K562 (cell line): Measurements from ENCODE around the gene TOR1AIP2. TPM values are rescaled to one million over a fixed set of nuclear protein-coding genes. Genes with fewer than 3 reads are reported as not detected.
A peak's percentile ranks its signal among the peaks of the same experiment; 100 is the strongest.

Experiments
- ATAC-seq: fragments of 200-7000 bp; cut with Tn5 transposase; 3 replicates; pipeline ENCODE4 v1.9.1; 2020; ENCODE audit warnings: moderate library complexity
- BruUV-seq: library from RNA; stranded (reverse); fragments of 400-500 nt; replicated peaks from 2 replicates; lab custom pipeline; 2021; lab: Mats Ljungman, UMichigan
- CTCF ChIA-PET: fragments of 300-600 bp; formaldehyde crosslinking; extraction: SDS; loops from one replicate; lab custom pipeline; 2021; ENCODE audit warnings: low intra/inter-chr PET ratio; lab: Yijun Ruan, JAX
- POLR2A ChIA-PET: fragments of 300-600, 350-650 bp; sonication (Branson Sonifier 250); formaldehyde crosslinking; extraction: SDS; loops from one replicate; lab custom pipeline; 2021; ENCODE audit warnings: antibody characterized with exemption, inconsistent platforms; lab: Yijun Ruan, JAX
- DNase-seq, 4 experiments: peaks; one replicate each; pipeline versions ENCODE4 v3.0.0 to v3.0.0-alpha.2; 2011 to 2018; ENCODE audit warnings: low spot score in 3 of 4, mixed read lengths in 3 of 4; ENCODE audit errors: extremely low read depth in 1 of 4
- FAIRE-seq: peaks from 2 replicates; lab custom pipeline; 2011; peaks lifted over from hg19 to GRCh38; lab: Jason Lieb, UNC
- H2AFZ ChIP-seq: 2 replicates; pipeline ENCODE4 v1.6.0; 2011; ENCODE audit warnings: low read depth, low read length, control low read depth, inconsistent platforms
- H3K27ac ChIP-seq: fragments of 200-600 bp; 3 replicates; pipeline ENCODE4 v1.8.0; 2011; ENCODE audit warnings: low read depth, mild to moderate bottlenecking, control low read depth, inconsistent platforms, low read length, moderate library complexity, mixed read lengths; ENCODE audit errors: extremely low read depth
- H3K27me3 ChIP-seq, 2 experiments: fragments of 300-600 bp in 1 of 2; 2 replicates in 1 of 2; 3 replicates in 1 of 2; pipeline versions ENCODE4 v1.6.0 to v1.8.0; 2011; ENCODE audit warnings: inconsistent platforms in 2 of 2, low read length in 2 of 2, mild to moderate bottlenecking in 1 of 2, mixed read lengths in 1 of 2, moderate library complexity in 1 of 2; ENCODE audit not compliant: control insufficient read depth in 2 of 2, insufficient read depth in 2 of 2
- H3K36me3 ChIP-seq: fragments of 300-600 bp; 3 replicates; pipeline ENCODE4 v1.8.0; 2011; ENCODE audit warnings: mild to moderate bottlenecking, low read length, inconsistent platforms; ENCODE audit not compliant: control insufficient read depth, insufficient read depth
- H3K4me1 ChIP-seq, 2 experiments: fragments of 200-600 bp in 1 of 2; replicated peaks in 1 of 2; 2 replicates in 1 of 2; 3 replicates in 1 of 2; pipeline versions ENCODE4 v1.5.1 to v1.8.0; 2011; ENCODE audit warnings: inconsistent platforms in 2 of 2, low read length in 2 of 2, mild to moderate bottlenecking in 1 of 2, mixed read lengths in 1 of 2, moderate library complexity in 1 of 2; ENCODE audit not compliant: control insufficient read depth in 2 of 2, insufficient read depth in 2 of 2
- H3K4me2 ChIP-seq: 2 replicates; pipeline ENCODE4 v1.6.1; 2011; ENCODE audit warnings: low read length, control low read depth, inconsistent platforms, mixed read lengths; ENCODE audit not compliant: insufficient read depth
- H3K4me3 ChIP-seq: fragments of 200-600 bp; sonication (generic), shearing (Covaris generic); 2 replicates; pipeline ENCODE4 v1.5.1; 2016; ENCODE audit warnings: control low read depth, inconsistent platforms
- H3K79me2 ChIP-seq: fragments of 200-600 bp; 3 replicates; pipeline ENCODE4 v1.8.0; 2011; ENCODE audit warnings: low read length, inconsistent platforms; ENCODE audit not compliant: control insufficient read depth, insufficient read depth
- H3K9ac ChIP-seq, 2 experiments: 2 replicates each; pipeline versions ENCODE4 v1.6.0 to v1.6.1; 2011; ENCODE audit warnings: low read depth in 2 of 2, low read length in 2 of 2, control low read depth in 1 of 2, inconsistent platforms in 1 of 2, mild to moderate bottlenecking in 1 of 2, mixed read lengths in 1 of 2; ENCODE audit not compliant: insufficient read depth in 1 of 2
- H3K9me1 ChIP-seq: one replicate; pipeline ENCODE4 v1.6.0; 2011; ENCODE audit warnings: inconsistent platforms, mild to moderate bottlenecking, low read length, moderate library complexity; ENCODE audit not compliant: control insufficient read depth, insufficient read depth
- H3K9me3 ChIP-seq: replicated peaks from 2 replicates; pipeline ENCODE4 v1.5.1; 2011; ENCODE audit warnings: low read depth, low read length, inconsistent platforms; ENCODE audit not compliant: control insufficient read depth, insufficient read depth
- H4K20me1 ChIP-seq: replicated peaks from 2 replicates; pipeline ENCODE4 v1.6.1; 2011; ENCODE audit warnings: low read length, inconsistent platforms, mixed read lengths; ENCODE audit not compliant: control insufficient read depth, insufficient read depth
- ASH1L ChIP-seq: fragments of 450-650 bp; IDR thresholded peaks from 2 replicates; pipeline ENCODE4 v1.6.1; 2018; ENCODE audit warnings: borderline replicate concordance, mild to moderate bottlenecking, low read depth; ENCODE audit not compliant: partially characterized antibody
- CBX3 ChIP-seq, 2 experiments: IDR thresholded peaks; 1 replicate in 1 of 2; 2 replicates in 1 of 2; pipeline ENCODE4 v1.6.1; 2012; ENCODE audit warnings: inconsistent platforms in 2 of 2, low read length in 2 of 2, borderline replicate concordance in 1 of 2, control low read depth in 1 of 2
- DDX20 ChIP-seq: fragments of 450-650 bp; IDR thresholded peaks from 2 replicates; pipeline ENCODE4 v1.6.1; 2016; ENCODE audit warnings: missing genetic modification characterization, low read depth, mild to moderate bottlenecking, missing compliant biosample characterization, moderate library complexity
- ELF1 ChIP-seq: fragments of 200-800 bp; sonication (Bioruptor generic); IDR thresholded peaks from 2 replicates; pipeline ENCODE4 v1.6.1; 2016; ENCODE audit warnings: missing genetic modification characterization, missing compliant biosample characterization
- ESRRA ChIP-seq: fragments of 450-650 bp; IDR thresholded peaks from 2 replicates; pipeline ENCODE4 v1.6.1; 2014; ENCODE audit warnings: low read depth, mild to moderate bottlenecking, moderate library complexity, borderline replicate concordance
- GABPB1 ChIP-seq: sonication (generic); formaldehyde crosslinking; IDR thresholded peaks from 2 replicates; pipeline ENCODE4 v1.8.0; 2022; ENCODE audit warnings: mild to moderate bottlenecking, missing genetic modification reagents
- HNRNPLL ChIP-seq: fragments of 200-400 bp; formaldehyde crosslinking; IDR thresholded peaks from 2 replicates; pipeline ENCODE4 v1.6.1; 2017; ENCODE audit warnings: low read length, low read depth, mild to moderate bottlenecking; ENCODE audit not compliant: poor library complexity, severe bottlenecking
- ZNF561 ChIP-seq: fragments of 450-650 bp; formaldehyde crosslinking; conservative IDR thresholded peaks from 2 replicates; pipeline ENCODE4 v1.4.0; 2020; ENCODE audit warnings: mild to moderate bottlenecking, moderate library complexity
- WGBS: fragments of 100-300 bp; shearing (Covaris generic); methylation state at CpG from one replicate; pipeline ENCODE4 v1.1.6; 2016; ENCODE audit warnings: low coverage, mixed read lengths; ENCODE audit not compliant: insufficient coverage; ENCODE audit errors: missing lambda C conversion rate; 5-methylcytosine and 5-hydroxymethylcytosine counted together
- in situ Hi-C: fragments of 300-500 bp; cut with MboI; formaldehyde crosslinking; loops from 4 replicates; pipeline ENCODE4 v1.15.0; 2018; ENCODE audit warnings: inconsistent platforms, mixed read lengths
- intact Hi-C: fragments of 100-400 bp; cut with micrococcal nuclease; formaldehyde crosslinking; loops from 2 replicates; pipeline ENCODE4 v1.14.2; 2022
- polyA plus RNA-seq, 8 experiments: library from polyadenylated mRNA; depleted of rRNA in 4 of 8; stranded (reverse) in 5 of 8; unstranded in 3 of 8; fragments of >200 nt; fragmentation: Nextera tagmentation in 2 of 8; fragmentation: Illumina TruSeq in 1 of 8; extraction: Ambion mirVana in 2 of 8; extraction: Trizol in 1 of 8; gene quantifications; 2 replicates each; pipeline versions ENCODE4 v1.2.1 to v1.2.3, GENCODE V29; 2011 to 2014; ENCODE audit warnings: inconsistent platforms in 1 of 8, missing spikeins in 1 of 8
- total RNA-seq, 7 experiments: library from RNA; depleted of rRNA in 6 of 7; stranded (reverse); fragments of >200 nt in 6 of 7; fragmentation: Illumina TruSeq in 2 of 7; extraction: Trizol in 2 of 7; gene quantifications; 2 replicates each; pipeline versions ENCODE4 v1.2.1 to v1.2.3, GENCODE V29; 2011 to 2021; ENCODE audit warnings: low replicate concordance in 1 of 7
- TF ChIP-seq, protein P1 (sequence below): sonication (generic); formaldehyde crosslinking; IDR thresholded peaks from 2 replicates; pipeline ENCODE4 v1.8.0; 2022; ENCODE audit warnings: mild to moderate bottlenecking, missing genetic modification reagents
- TF ChIP-seq, protein P2 (sequence below): fragments of 250-450 bp; sonication (Bioruptor Pico); IDR thresholded peaks from 2 replicates; pipeline ENCODE4 v1.4.0; 2020; ENCODE audit warnings: mild to moderate bottlenecking, moderate library complexity

The TOR1AIP2 gene
- total and polyA plus RNA-seq, 9 of the 15 experiments (the other 6 are each of a cell fraction or from before 2014, with no cell fraction given), result 16.7 to 122 (median 41.4) TPM

DNA sequence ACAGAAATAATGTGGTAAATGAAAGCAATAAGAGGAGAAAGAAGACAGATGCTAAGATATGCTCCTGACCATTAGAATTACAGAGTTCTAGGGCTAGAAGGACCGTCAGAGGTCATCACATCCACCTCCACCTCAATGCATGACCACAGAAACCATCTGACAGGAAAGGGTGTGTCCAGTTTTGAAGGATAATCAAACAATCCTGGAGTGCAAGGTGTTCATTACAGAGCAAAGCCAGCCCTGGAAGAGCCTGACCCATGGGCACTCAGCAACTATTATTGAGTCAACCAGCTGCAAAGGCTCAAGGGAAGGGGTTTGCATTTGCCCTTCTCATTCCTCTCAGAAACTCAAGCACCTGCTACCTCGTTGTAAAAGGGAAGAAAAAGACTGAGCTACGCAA is 46.4 kb downstream of the TOR1AIP2 start:
- no peak overlapping the region for H3K4me2 ChIP-seq
- WGBS, result 20% methylated on average over 3 of the region's 3 CpGs
- in situ Hi-C loops, result no loop called here
- DNase-seq (no peak), ATAC-seq (peak; percentile 49), FAIRE-seq (no peak)
- H3K27me3 ChIP-seq, result peaks cover 28 to 42% of the 10 kb centered on the region in 2 experiments
- TF ChIP-seq ESRRA (peak; percentile 30; the same call in 1 of the 2 replicates), ELF1 (tag) (no peak), GABPB1 (CRISPR knock-in tag) (0 out of 2 replicates have a peak, but pooled peaks have one; percentile 27), HNRNPLL (peak; percentile 53)
- CTCF ChIA-PET, result no interaction called here
- no peak overlapping the region for H3K27ac ChIP-seq
- H4K20me1 ChIP-seq, result no peaks in the 10 kb centered on the region
- no peaks in the 10 kb centered on the region for H3K9me1 ChIP-seq
- no peaks in the 10 kb centered on the region for H3K9me3 ChIP-seq
- intact Hi-C loops, result no loop called here
- POLR2A ChIA-PET, result no interaction called here
- no TSS peak for BruUV-seq
- no peaks in the 10 kb centered on the region for H3K79me2 ChIP-seq
- H2AFZ ChIP-seq, result 0 out of 2 replicates have a peak overlapping the region, but pooled peaks have one; percentile 4
- no peak overlapping the region for H3K9ac ChIP-seq
- H3K4me1 ChIP-seq, result peaks cover 0 to 12% of the 10 kb centered on the region in 2 experiments; a peak in 2 of 5 replicates
- no peaks in the 10 kb centered on the region for H3K36me3 ChIP-seq
- H3K4me3 ChIP-seq, result no peak overlapping the region

DNA sequence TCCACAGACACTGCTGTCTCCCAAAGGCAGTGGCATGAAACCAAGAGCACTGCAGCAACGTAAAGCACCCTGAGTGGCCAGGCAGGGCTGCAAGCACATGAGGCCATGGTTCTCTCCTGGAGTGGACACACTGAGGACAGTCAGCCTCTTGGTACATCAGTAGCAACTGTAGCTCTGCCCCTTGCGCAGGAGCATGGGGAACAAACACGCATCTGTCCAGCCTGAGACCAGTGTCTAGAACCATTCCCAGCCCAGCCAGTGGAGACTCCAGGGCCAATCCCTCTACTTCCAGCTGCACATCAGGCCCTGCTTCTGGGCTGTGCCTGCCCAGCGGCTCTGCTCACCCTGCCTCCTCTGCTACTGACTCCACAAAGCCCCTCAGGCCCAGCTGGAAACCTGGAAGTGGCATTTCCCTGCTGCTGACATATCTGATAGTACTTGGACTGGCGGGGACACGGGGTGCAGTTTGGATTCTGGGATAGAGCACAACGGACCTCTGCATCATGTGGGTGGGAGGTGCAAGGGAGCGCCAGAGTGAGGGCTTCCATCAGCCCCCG is 49.0 kb downstream of the TOR1AIP2 start:
- no peak overlapping the region for H3K4me2 ChIP-seq
- BruUV-seq, result no TSS peak
- ChIA-PET CTCF (no interaction called here), POLR2A (interaction anchor here (0.9 to 3.5 kb wide), 5 partner anchors 10 to 55 kb away, joined by 3 to 13 read pairs (median 7); no protein-coding TSS in a partner anchor)
- 19% methylated on average over 9 of the region's 9 CpGs for WGBS
- no peaks in the 10 kb centered on the region for H3K36me3 ChIP-seq
- H3K9ac ChIP-seq, result no peak overlapping the region; a peak in 1 of 4 replicates
- H3K9me1 ChIP-seq, result no peaks in the 10 kb centered on the region
- H4K20me1 ChIP-seq, result no peaks in the 10 kb centered on the region
- peaks cover 5 to 12% of the 10 kb centered on the region in 2 experiments; a peak in 3 of 5 replicates for H3K4me1 ChIP-seq
- no peaks in the 10 kb centered on the region for H3K79me2 ChIP-seq
- no peak overlapping the region for H2AFZ ChIP-seq
- DNase-seq, result no peak
- no peaks in the 10 kb centered on the region for H3K9me3 ChIP-seq
- peaks cover 28 to 59% of the 10 kb centered on the region in 2 experiments for H3K27me3 ChIP-seq
- in situ Hi-C loops (no loop called here), intact Hi-C loops (no loop called here)
- no peak for ATAC-seq
- no peak for FAIRE-seq
- no peak overlapping the region for H3K4me3 ChIP-seq
- H3K27ac ChIP-seq, result no peak overlapping the region
- TF ChIP-seq, protein P1, sequence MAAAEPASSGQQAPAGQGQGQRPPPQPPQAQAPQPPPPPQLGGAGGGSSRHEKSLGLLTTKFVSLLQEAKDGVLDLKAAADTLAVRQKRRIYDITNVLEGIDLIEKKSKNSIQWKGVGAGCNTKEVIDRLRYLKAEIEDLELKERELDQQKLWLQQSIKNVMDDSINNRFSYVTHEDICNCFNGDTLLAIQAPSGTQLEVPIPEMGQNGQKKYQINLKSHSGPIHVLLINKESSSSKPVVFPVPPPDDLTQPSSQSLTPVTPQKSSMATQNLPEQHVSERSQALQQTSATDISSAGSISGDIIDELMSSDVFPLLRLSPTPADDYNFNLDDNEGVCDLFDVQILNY (CRISPR knock-in tag), result no peak
- TF ChIP-seq ZNF561 (no peak), CBX3 (IDR thresholded peaks at IDR 0.05; ENCODE audit: borderline replicate concordance in 1 of 2, low read length in 2 of 2) (no peak), DDX20 (no peak), ASH1L (no peak)
- TF ChIP-seq, protein P2, sequence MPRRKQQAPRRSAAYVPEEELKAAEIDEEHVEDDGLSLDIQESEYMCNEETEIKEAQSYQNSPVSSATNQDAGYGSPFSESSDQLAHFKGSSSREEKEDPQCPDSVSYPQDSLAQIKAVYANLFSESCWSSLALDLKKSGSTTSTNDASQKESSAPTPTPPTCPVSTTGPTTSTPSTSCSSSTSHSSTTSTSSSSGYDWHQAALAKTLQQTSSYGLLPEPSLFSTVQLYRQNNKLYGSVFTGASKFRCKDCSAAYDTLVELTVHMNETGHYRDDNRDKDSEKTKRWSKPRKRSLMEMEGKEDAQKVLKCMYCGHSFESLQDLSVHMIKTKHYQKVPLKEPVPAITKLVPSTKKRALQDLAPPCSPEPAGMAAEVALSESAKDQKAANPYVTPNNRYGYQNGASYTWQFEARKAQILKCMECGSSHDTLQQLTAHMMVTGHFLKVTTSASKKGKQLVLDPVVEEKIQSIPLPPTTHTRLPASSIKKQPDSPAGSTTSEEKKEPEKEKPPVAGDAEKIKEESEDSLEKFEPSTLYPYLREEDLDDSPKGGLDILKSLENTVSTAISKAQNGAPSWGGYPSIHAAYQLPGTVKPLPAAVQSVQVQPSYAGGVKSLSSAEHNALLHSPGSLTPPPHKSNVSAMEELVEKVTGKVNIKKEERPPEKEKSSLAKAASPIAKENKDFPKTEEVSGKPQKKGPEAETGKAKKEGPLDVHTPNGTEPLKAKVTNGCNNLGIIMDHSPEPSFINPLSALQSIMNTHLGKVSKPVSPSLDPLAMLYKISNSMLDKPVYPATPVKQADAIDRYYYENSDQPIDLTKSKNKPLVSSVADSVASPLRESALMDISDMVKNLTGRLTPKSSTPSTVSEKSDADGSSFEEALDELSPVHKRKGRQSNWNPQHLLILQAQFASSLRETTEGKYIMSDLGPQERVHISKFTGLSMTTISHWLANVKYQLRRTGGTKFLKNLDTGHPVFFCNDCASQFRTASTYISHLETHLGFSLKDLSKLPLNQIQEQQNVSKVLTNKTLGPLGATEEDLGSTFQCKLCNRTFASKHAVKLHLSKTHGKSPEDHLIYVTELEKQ (CRISPR knock-in tag), result no peak
